Activated CD4-positive, alpha-beta T cell treated with anti-CD3 and anti-CD28 coated beads, Interleukin-2, amount 50 U/mL, for 1 hour (primary cell): ENCODE measurements around the gene TAF3.

Experiments used
- DNase-seq: peaks from one replicate; pipeline ENCODE4 v3.0.0-alpha.2; 2020

Gene TAF3

GRCh38 chr10:7881119-7881518 lies 62.8 kb downstream of the TAF3 start:
- no peak for DNase-seq

DNA sequence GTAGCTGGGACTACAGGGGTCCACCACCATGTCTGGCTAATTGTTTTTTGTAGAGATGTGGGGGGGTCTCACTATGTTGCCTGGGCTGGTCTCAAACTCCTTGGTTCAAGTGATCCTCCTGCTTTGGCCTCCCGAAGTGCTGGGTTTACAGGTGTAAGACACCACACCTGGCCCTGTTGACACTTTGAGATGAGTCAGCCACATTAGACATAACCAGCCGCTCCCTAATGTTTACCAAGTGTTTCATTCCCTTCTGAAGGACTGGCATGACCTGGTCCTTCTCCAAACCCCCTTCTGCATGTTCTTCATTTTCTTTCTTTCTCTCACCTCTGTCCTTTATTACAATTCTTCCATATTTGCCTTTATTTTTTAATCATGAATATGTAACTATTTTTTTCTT lies 67.8 kb downstream of the TAF3 start:
- no peak for DNase-seq

DNA sequence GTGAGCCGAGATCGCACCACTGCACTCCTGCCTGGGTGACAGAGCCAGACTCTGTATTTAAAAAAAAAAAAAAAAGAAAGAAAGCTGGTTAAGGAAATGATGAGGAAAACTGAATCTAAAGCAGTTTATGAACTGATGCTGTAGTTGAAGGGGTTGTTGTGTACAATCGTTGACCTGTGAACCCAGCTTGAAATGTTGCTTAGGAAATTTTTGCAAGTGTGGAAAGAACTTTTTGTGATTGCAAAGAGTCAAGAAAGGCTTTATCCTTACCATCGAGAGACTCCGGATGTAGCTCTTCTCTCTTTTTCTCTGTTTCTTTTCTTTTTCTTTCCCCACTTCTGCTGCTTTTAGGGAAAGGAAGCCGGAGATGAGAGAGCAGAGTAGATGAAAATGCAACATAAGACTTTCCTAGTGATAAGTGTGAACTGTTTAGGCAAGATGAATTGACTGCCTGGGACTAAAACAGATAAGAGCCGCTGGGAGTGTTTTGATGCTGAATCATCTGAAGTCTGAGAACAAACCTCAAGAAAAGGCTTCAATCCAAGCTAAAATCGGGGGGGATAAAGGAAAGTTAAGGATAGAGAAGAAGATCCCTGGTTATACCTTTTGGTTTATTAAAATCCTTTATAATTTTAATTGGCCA lies 69.0 kb downstream of the TAF3 start:
- DNase-seq = no peak

- DNase-seq = no peak
These were observed 71.7 kb downstream of the TAF3 start for GRCh38 chr10:7889947-7890542.

DNA sequence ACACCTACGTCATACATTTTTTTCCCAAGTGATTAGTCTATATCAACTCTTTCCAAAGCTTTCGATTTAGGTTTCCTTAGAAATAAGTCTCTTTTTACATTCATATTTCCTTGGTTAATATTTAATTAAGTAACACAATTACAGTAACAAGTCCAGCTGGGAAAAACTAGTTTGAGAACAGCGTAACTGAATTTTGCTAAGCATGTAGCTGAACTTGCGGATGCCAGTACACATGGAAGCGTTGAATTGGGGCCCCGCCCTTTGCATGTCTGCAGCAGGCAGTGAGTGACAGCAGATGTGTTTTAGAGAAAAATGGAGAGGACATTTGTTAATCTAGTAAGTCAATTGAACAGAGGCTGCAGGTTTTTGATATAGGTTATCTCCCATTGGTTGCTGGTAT lies 72.5 kb downstream of the TAF3 start:
- no peak for DNase-seq

DNA sequence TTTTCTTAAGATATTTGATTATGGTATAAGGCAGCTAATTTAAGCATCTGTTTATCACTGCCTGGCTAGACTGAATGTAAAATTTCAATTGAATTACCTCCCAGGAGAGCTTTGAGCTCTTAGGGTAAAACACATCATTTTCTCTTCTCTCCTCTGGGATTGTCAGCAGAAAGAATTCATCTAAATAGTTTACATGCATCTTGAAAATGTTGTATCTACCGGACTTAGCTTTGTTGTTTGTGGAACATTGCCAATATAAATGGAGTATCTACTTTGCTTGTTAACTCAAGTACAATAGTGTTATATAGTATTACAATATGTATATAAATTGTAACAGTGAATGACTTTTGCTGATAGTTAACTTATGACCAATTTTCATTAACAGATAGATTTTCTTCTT lies 73.3 kb downstream of the TAF3 start:
- no peak for DNase-seq

DNA sequence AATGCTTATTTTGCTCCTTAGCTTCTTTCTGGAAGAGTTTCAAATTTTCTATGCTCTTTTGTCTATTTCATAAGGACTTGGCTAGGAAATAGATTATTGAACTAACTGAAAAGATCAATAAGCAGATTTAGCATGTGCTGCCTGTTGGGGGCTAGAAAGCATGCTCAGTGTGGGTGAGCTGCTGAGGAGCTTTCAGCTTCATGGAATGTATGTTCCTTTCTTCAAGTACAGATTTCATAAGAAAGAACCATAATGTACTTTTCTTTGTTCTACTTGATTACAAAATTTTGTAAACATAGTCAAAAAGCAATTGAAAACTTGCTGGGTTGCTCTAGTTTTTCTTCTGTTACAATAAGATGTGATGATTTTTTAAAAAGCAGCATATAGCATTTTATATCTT lies 73.8 kb downstream of the TAF3 start:
- no peak for DNase-seq

DNA sequence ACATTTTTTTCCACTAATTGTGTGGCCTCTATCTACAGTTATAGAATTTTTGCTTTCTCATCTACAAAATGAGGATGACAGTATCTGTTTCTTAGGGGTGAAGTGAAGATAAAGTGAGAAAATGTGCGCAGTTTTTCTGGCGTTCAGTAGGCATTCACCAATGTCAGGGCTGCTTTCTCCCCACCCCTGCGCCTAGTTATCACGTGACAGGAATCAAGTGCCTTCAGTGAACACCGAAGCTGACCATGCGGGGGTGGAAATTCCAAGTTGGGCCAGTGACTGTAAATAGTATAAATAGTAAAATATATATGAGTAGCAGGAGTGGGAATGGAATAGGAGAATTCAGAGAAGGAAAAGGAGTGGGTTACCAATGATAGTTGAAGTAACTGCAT lies 77.4 kb downstream of the TAF3 start:
- no peak for DNase-seq

- no peak for DNase-seq
These were observed 78.0 kb downstream of the TAF3 start for GRCh38 chr10:7896297-7896696.

DNA sequence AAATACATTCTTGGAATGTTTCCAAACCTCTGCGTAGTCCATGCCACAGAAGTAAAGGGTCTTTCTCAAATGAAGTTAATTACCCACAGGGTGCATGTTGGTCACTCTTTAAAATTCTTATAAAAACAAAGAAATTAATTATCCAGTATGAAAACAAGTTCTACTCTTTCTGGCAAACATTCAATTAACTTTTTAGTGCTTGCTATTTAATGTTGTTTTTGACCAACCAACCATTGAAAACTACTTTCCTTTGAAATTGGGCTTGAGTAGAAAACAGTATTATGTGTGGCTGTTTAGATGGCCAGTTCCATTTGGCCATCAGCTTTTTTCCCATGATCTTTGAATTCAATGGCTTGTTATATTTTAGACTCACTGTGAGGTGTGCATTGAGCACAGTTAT lies 83.0 kb downstream of the TAF3 start:
- DNase-seq = no peak

DNA sequence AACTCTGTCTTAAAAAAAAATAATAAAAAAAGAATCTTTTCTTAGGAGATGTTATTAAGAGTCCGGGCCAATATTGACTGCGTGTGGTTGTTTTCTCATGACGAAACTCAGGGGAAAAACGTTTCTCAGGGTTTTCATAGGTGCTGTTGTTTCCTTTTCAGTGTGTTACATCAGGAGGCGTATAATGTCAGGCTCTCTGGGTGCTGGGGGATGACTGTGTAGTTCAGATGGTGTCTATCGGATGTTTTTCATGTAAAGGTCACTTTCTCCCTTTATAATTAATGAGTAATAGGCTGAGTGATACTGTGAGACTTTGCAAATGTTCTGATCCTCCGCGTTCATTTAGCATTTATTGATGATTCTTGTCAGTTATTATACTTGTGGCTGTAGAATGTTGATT lies 84.1 kb downstream of the TAF3 start:
- DNase-seq = no peak

- DNase-seq = no peak
These were observed 85.5 kb downstream of the TAF3 start for GRCh38 chr10:7903851-7904250.

DNA sequence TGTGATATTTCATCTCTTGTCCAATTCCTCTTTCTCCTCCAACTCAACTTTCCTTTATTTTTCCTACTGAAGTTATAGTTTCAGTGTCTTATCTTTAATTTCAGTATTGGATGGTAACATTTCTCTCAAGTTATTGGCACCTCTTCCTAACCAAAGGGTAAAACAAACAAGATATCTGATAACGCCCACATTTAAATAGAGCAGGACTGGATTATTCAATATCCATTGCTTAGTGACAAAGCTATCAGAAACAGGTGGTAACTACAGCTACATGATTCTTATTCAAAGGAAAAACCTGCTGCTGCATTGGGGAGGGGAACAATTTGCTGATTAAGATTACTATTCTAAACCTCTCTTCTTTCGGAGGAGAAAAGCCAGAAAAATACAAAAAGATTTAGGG lies 87.8 kb downstream of the TAF3 start:
- no peak for DNase-seq

DNA sequence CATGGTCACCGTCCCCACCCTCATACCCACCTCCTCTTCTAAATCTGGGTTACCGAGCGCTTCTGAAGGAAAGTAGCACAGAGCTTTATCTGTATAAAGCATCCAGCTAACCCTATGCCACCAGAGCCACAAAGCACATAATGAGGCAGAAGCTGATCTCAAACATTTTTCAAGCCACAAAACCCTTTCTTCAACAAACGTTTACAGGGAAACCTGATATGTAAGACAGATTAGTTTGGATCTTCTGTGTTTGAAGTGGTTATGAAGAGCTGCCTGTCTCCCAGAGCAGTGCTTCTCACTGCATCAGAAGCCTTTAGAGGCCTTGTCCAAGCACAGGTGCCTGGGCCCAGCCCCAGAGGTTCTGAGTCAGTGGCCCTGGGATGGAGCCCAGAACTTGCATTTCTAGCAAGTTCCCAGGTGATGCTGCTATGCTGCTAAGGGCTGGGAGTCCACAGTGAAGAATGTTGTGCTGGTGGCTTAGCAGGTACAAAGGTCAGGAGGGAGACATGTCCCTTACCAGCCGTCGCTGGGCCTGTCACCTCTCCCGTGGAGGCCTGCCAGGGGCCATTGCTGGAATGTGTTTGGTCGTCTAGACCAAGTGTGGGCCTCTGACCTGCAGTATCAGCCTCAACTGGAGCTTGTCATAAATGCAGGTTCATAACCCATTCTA lies 90.4 kb downstream of the TAF3 start:
- no peak for DNase-seq

GRCh38 chr10:7913126-7913872 lies 95.0 kb downstream of the TAF3 start:
- DNase-seq = no peak

- DNase-seq = no peak
These were observed 97.7 kb downstream of the TAF3 start for GRCh38 chr10:7915923-7916536.

GRCh38 chr10:7917736-7918135 lies 99.4 kb downstream of the TAF3 start:
- no peak for DNase-seq

DNA sequence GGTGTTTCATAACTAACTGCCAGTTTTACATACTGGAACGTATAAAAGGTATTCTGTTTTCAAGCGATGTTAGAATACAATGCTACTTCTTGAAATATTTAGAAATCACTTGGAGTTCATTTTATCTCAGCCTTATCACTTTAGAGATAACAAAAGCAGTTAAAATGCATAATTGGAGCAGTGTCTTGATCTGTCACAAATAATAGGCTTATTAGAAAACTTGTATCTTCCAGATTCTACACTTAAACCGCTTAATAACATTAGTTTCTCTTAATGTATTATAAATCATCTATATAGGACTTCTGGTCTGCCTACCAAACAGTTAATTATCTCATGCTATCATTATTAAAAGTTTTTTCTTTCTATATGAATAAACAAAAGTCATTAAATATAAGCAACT lies 104.4 kb downstream of the TAF3 start:
- DNase-seq = no peak

DNA sequence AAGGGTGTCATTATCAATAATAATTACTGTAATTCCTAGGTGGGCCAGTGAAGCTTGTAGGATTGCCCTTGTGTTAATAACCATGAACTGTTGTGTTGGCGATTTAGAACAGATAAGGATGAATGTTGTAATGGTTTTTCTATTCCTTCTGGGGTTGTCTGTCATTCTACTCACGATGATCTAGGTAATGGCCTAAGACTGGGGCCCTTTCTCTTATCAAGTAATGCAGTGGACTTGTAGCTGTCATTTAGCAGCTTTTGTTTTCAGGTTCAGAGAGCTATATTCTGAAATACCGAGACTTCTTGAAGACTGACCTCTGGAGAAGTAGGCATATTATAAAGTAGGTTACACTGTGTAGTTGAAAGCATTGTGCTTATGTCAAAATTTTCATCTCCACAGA lies 110.2 kb downstream of the TAF3 start:
- DNase-seq = no peak

DNA sequence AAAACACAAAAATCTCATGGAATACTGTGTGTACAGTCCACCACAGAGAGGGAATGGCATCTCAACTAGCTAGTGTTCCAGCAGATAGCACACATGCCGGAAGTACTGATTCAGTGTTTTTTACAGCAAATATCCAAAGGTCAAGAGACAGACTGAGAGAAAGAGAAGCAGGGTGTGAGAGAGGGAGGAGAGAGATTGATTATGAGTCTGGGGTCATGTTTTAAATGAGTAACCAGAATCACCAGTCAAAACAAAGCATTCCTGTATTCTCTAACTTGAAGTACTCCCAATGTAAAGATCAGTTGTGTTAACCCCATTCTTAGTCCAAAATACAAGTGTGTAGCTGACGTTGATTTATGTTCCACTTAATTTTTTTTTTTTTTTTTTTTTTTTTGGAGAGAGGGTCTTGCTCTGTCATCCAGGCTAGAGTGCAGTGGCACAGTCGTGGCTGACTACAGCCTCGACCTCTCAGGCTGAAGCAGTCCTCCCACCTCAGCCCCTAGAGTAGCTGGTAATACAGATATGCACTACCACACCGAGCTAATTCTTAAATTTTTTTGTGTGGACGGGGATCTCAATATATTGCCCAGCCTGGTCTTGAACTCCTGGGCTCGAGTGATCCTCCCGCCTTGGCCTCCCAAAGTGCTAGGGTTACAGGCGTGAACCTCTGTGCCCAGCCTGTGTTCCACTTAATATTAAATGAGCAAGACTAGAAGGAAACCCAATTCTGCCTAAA lies 114.2 kb downstream of the TAF3 start:
- no peak for DNase-seq

- DNase-seq = no peak
These were observed 115.0 kb downstream of the TAF3 start for GRCh38 chr10:7933262-7933661.

DNA sequence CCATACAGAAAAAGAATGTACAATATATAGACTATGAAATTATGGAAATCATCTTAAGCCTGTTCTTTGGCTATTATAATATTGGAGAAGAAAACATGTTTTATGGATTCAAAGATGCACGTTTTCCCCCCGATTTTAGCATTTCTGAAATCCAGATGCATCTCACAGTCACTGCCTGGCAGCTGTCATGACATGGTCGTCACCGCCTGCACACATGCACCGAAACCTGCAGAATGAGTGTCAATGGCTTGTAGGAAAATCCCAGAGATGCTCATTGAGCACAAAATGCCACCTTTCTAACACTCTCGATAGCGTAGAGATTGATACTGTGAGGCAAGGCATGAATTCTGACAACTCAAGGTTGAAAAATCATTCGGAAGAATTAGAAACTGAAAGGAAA lies 115.5 kb downstream of the TAF3 start:
- no peak for DNase-seq
